ENCODE measurements around the gene KCNN2. TPM values are rescaled to one million over a fixed set of nuclear protein-coding genes. Genes with fewer than 3 reads are reported as not detected.

KCNN2 gene
- total and polyA plus RNA-seq, 4 donors = 0.09 to 4.6 (median 3.0) TPM

- DNase-seq (ENCODE audit: low spot score) = no peak
- Histone ChIP-seq H3K4me3 (ENCODE audit: low read depth in 1 of 3, low read length in 3 of 3) (peak overlapping the region; percentile 84 to 95 (median 93)), H3K27ac (ENCODE audit: low read depth in 1 of 2, low read length in 2 of 2) (peak overlapping the region; percentile 40 to 73), H3K9me3 (ENCODE audit: control insufficient read depth in 4 of 4, low read length in 3 of 4) (no peaks in the 10 kb centered on the region), H3K27me3 (ENCODE audit: control insufficient read depth in 4 of 4, insufficient read depth in 4 of 4, low read length in 3 of 4) (no peaks in the 10 kb centered on the region), H3K9ac (ENCODE audit: low read depth in 1 of 2, low read length in 2 of 2) (peak overlapping the region in 1 of 2 donors; percentile 13), H3K4me1 (ENCODE audit: control insufficient read depth in 4 of 4, insufficient read depth in 4 of 4, low read length in 3 of 4) (peaks cover 2 to 28% (median 15%) of the 10 kb centered on the region in 4 donors), H3K36me3 (ENCODE audit: control insufficient read depth in 4 of 4, insufficient read depth in 3 of 4, low read depth in 1 of 4, low read length in 3 of 4) (peaks cover 0 to 2% (median 0%) of the 10 kb centered on the region in 4 donors)
- TF ChIP-seq NR2F2 (IDR thresholded peaks at IDR 0.05) (no peak), GABPA (IDR thresholded peaks at IDR 0.05 in 1 of 2, conservative IDR thresholded peaks at IDR 0.05 in 1 of 2) (no peak)
- 2% methylated on average over 62 of the region's 62 CpGs for WGBS
Measured at GRCh38 chr5:114362977-114363761, 1.3 kb downstream of the KCNN2 start.

GRCh38 chr5:114363837-114364236 is 2.0 kb downstream of the KCNN2 start:
- Histone ChIP-seq H3K36me3 (ENCODE audit: control insufficient read depth in 4 of 4, insufficient read depth in 3 of 4, low read depth in 1 of 4, low read length in 3 of 4) (peaks cover 0 to 2% (median 0%) of the 10 kb centered on the region in 4 donors), H3K4me3 (ENCODE audit: low read depth in 1 of 3, low read length in 3 of 3) (peak overlapping the region; percentile 84 to 95 (median 93)), H3K9me3 (ENCODE audit: control insufficient read depth in 4 of 4, low read length in 3 of 4) (no peaks in the 10 kb centered on the region), H3K27me3 (ENCODE audit: control insufficient read depth in 4 of 4, insufficient read depth in 4 of 4, low read length in 3 of 4) (no peaks in the 10 kb centered on the region), H3K4me1 (ENCODE audit: control insufficient read depth in 4 of 4, insufficient read depth in 4 of 4, low read length in 3 of 4) (peaks cover 2 to 28% (median 15%) of the 10 kb centered on the region in 4 donors), H3K9ac (ENCODE audit: low read depth in 1 of 2, low read length in 2 of 2) (peak overlapping the region; percentile 13 to 36), H3K27ac (ENCODE audit: low read depth in 1 of 2, low read length in 2 of 2) (no peak overlapping the region)
- WGBS = 2% methylated on average over 10 of the region's 10 CpGs
- no peak for DNase-seq (ENCODE audit: low spot score)
- TF ChIP-seq TAF1 (conservative IDR thresholded peaks at IDR 0.05) (no peak), HNF4A (conservative IDR thresholded peaks at IDR 0.05) (no peak), RAD21 (IDR thresholded peaks at IDR 0.05) (peak in 1 of 2 donors; percentile 35), SP1 (IDR thresholded peaks at IDR 0.05) (no peak), CTCF (IDR thresholded peaks at IDR 0.05; ENCODE audit: low read depth, low read length, missing input control) (peak; percentile 16), RXRA (IDR thresholded peaks at IDR 0.05) (no peak)

GRCh38 chr5:114367029-114367428 is 5.2 kb downstream of the KCNN2 start:
- H3K4me3 ChIP-seq (ENCODE audit: low read depth in 1 of 3, low read length in 3 of 3) = no peak overlapping the region

More at GRCh38 chr5:114367029-114367428, 5.2 kb downstream of the KCNN2 start:
- no peak overlapping the region for H3K9ac ChIP-seq (ENCODE audit: low read depth in 1 of 2, low read length in 2 of 2)
- H3K9me3 ChIP-seq (ENCODE audit: control insufficient read depth in 4 of 4, low read length in 3 of 4) = no peaks in the 10 kb centered on the region
- H3K27ac ChIP-seq (ENCODE audit: low read depth in 1 of 2, low read length in 2 of 2) = no peak overlapping the region
- H3K36me3 ChIP-seq (ENCODE audit: control insufficient read depth in 4 of 4, insufficient read depth in 3 of 4, low read depth in 1 of 4, low read length in 3 of 4) = peaks cover 0 to 2% (median 0%) of the 10 kb centered on the region in 4 donors
- no peaks in the 10 kb centered on the region for H3K27me3 ChIP-seq (ENCODE audit: control insufficient read depth in 4 of 4, insufficient read depth in 4 of 4, low read length in 3 of 4)
- peaks cover 0 to 19% (median 9%) of the 10 kb centered on the region in 4 donors for H3K4me1 ChIP-seq (ENCODE audit: control insufficient read depth in 4 of 4, insufficient read depth in 4 of 4, low read length in 3 of 4)
- DNase-seq (ENCODE audit: low spot score) = no peak
- TF ChIP-seq REST (IDR thresholded peaks at IDR 0.05) (peak; percentile 95), NR2F2 (IDR thresholded peaks at IDR 0.05) (no peak)
- WGBS = 60% methylated on average over 2 of the region's 2 CpGs
